HEK293 (cell line): ENCODE results near the gene LRRN1.

Experiments
- CTCF ChIA-PET: fragments of 350-600 bp; formaldehyde crosslinking; extraction: SDS; loops from one replicate; lab custom pipeline; 2021; ENCODE audit warnings: antibody characterized with exemption; lab: Yijun Ruan, JAX
- POLR2A ChIA-PET: fragments of 300-600 bp; formaldehyde crosslinking; extraction: SDS; loops from one replicate; lab custom pipeline; 2020; ENCODE audit warnings: antibody characterized with exemption, inconsistent platforms; lab: Yijun Ruan, JAX
- H3K27ac ChIP-seq: fragments of 200-500 bp; sonication (Bioruptor generic); 2 replicates; pipeline ENCODE4 v1.5.1; 2014; ENCODE audit warnings: low read depth, low read length, control low read depth, inconsistent platforms; ENCODE audit errors: extremely low read depth
- H3K36me3 ChIP-seq, 2 experiments: fragments of 200-500 bp in 1 of 2; sonication (Bioruptor generic) in 1 of 2; 1 replicate in 1 of 2; 2 replicates in 1 of 2; pipeline ENCODE4 v1.5.1; 2014 to 2017; ENCODE audit warnings: inconsistent platforms in 2 of 2, low read length in 2 of 2; ENCODE audit not compliant: control insufficient read depth in 2 of 2, insufficient read depth in 1 of 2
- H3K4me1 ChIP-seq: fragments of 200-500 bp; sonication (Bioruptor generic); 2 replicates; pipeline ENCODE4 v1.5.1; 2014; ENCODE audit warnings: mild to moderate bottlenecking, low read length, inconsistent platforms; ENCODE audit not compliant: control insufficient read depth, insufficient read depth
- H3K4me3 ChIP-seq: 2 replicates; pipeline ENCODE4 v1.5.1; 2011; ENCODE audit warnings: low read depth, mild to moderate bottlenecking, control low read depth, low read length, moderate library complexity
- H3K9me3 ChIP-seq: fragments of 200-500 bp; sonication (Bioruptor generic); 2 replicates; pipeline ENCODE4 v1.5.1; 2014; ENCODE audit warnings: low read depth, low read length, inconsistent platforms; ENCODE audit not compliant: control insufficient read depth, insufficient read depth
- IKZF3 ChIP-seq: fragments of 450-650 bp; IDR thresholded peaks from 2 replicates; pipeline ENCODE4 v1.5.0; 2018; ENCODE audit warnings: missing biosample characterization, mild to moderate bottlenecking, missing genetic modification characterization, moderate library complexity
- MYNN ChIP-seq: fragments of 450-650 bp; formaldehyde crosslinking; IDR thresholded peaks from 2 replicates; pipeline ENCODE4 v1.5.1; 2016; ENCODE audit warnings: missing biosample characterization, missing genetic modification characterization, borderline replicate concordance
- SCRT1 ChIP-seq: fragments of 450-650 bp; formaldehyde crosslinking; IDR thresholded peaks from 2 replicates; pipeline ENCODE4 v1.5.1; 2016; ENCODE audit warnings: missing biosample characterization, missing genetic modification characterization, borderline replicate concordance
- ZBTB8A ChIP-seq: fragments of 450-650 bp; formaldehyde crosslinking; IDR thresholded peaks from 2 replicates; pipeline ENCODE4 v1.5.1; 2016; ENCODE audit warnings: missing biosample characterization, missing genetic modification characterization
- ZNF121 ChIP-seq: fragments of 450-650 bp; formaldehyde crosslinking; IDR thresholded peaks from 2 replicates; pipeline ENCODE4 v1.5.1; 2016; ENCODE audit warnings: missing biosample characterization, missing genetic modification characterization
- ZNF280C ChIP-seq: fragments of 450-650 bp; formaldehyde crosslinking; IDR thresholded peaks from 2 replicates; pipeline ENCODE4 v1.5.1; 2016; ENCODE audit warnings: missing biosample characterization, missing genetic modification characterization
- ZNF302 ChIP-seq: fragments of 450-650 bp; formaldehyde crosslinking; IDR thresholded peaks from 2 replicates; pipeline ENCODE4 v1.5.1; 2016; ENCODE audit warnings: missing biosample characterization, missing genetic modification characterization, low read depth
- ZNF416 ChIP-seq: fragments of 450-650 bp; formaldehyde crosslinking; IDR thresholded peaks from 2 replicates; pipeline ENCODE4 v1.5.1; 2016; ENCODE audit warnings: missing biosample characterization, missing genetic modification characterization
- ZNF48 ChIP-seq: fragments of 450-650 bp; formaldehyde crosslinking; IDR thresholded peaks from 2 replicates; pipeline ENCODE4 v1.5.1; 2016; ENCODE audit warnings: missing biosample characterization, missing genetic modification characterization
- ZNF518A ChIP-seq: fragments of 450-650 bp; formaldehyde crosslinking; conservative IDR thresholded peaks from 2 replicates; pipeline ENCODE4 v1.5.1; 2016; ENCODE audit warnings: low read depth, missing biosample characterization, missing genetic modification characterization
- ZNF585B ChIP-seq: fragments of 450-650 bp; formaldehyde crosslinking; IDR thresholded peaks from 2 replicates; pipeline ENCODE4 v1.5.1; 2016; ENCODE audit warnings: missing biosample characterization, missing genetic modification characterization
- ZNF610 ChIP-seq: fragments of 450-650 bp; formaldehyde crosslinking; IDR thresholded peaks from 2 replicates; pipeline ENCODE4 v1.5.1; 2016; ENCODE audit warnings: missing biosample characterization, missing genetic modification characterization, borderline replicate concordance
- TF ChIP-seq, protein P1 (sequence below): fragments of 450-650 bp; formaldehyde crosslinking; IDR thresholded peaks from 2 replicates; pipeline ENCODE4 v1.5.1; 2016; ENCODE audit warnings: missing biosample characterization, missing genetic modification characterization

The LRRN1 gene

DNA sequence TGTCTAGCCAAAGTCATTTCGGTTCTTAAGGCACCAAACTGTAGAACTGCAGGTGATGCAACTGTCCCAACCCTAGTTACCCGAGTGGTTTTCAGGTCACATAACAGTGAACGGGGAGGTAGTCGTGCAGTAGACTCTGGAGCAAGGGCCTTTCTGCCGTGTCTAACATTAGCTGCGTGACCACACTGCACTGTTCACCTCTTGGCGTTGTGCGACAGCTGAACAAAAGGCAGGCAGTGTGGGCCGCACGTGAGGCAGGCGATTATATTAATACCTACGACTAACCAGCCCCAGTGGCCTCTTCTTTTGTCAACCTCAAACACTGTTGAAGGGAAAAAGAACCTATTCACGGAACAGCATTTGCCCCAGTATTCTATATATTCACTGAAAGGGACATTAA is 2.8 kb downstream of the LRRN1 start (continued):
- no peak for TF ChIP-seq ZNF518A (tag by site-specific recombination)
- TF ChIP-seq ZNF585B, result no peak

- H3K9me3 ChIP-seq, result no peaks in the 10 kb centered on the region
- no peak overlapping the region for H3K27ac ChIP-seq
- no peaks in the 10 kb centered on the region for H3K4me1 ChIP-seq
- TF ChIP-seq, protein P1, sequence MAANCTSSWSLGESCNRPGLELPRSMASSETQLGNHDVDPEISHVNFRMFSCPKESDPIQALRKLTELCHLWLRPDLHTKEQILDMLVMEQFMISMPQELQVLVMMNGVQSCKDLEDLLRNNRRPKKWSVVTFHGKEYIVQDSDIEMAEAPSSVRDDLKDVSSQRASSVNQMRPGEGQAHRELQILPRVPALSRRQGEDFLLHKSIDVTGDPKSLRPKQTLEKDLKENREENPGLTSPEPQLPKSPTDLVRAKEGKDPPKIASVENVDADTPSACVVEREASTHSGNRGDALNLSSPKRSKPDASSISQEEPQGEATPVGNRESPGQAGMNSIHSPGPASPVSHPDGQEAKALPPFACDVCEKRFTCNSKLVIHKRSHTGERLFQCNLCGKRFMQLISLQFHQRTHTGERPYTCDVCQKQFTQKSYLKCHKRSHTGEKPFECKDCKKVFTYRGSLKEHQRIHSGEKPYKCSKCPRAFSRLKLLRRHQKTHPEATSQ (tag by site-specific recombination), result no peak
- TF ChIP-seq ZBTB8A, result no peak
- TF ChIP-seq IKZF3 (tag by site-specific recombination), result no peak
- no peak for TF ChIP-seq ZNF610 (tag by site-specific recombination)
- no peak for TF ChIP-seq SCRT1 (tag by site-specific recombination)
- TF ChIP-seq ZNF280C, result no peak
- TF ChIP-seq ZNF121 (tag by site-specific recombination), result no peak
- TF ChIP-seq ZNF302 (tag by site-specific recombination), result no peak
- TF ChIP-seq ZNF48 (tag by site-specific recombination), result no peak
- TF ChIP-seq ZNF416 (tag by site-specific recombination), result no peak
- ChIA-PET POLR2A (no interaction called here), CTCF (no interaction called here)
- no peak overlapping the region for H3K4me3 ChIP-seq
- H3K36me3 ChIP-seq, result no peaks in the 10 kb centered on the region
These were observed 5.3 kb downstream of the LRRN1 start for GRCh38 chr3:3804560-3804959.

- H3K4me3 ChIP-seq, result no peak overlapping the region
- H3K9me3 ChIP-seq, result no peaks in the 10 kb centered on the region
- TF ChIP-seq MYNN (tag by site-specific recombination), result no peak
- no peaks in the 10 kb centered on the region for H3K4me1 ChIP-seq
- no peaks in the 10 kb centered on the region for H3K36me3 ChIP-seq
- POLR2A ChIA-PET, result no interaction called here
- CTCF ChIA-PET, result no interaction called here
- H3K27ac ChIP-seq, result no peak overlapping the region
These were observed 6.9 kb downstream of the LRRN1 start for GRCh38 chr3:3806092-3806491.
